ENCODE data around the gene PDIA6. TPM values are rescaled to one million over a fixed set of nuclear protein-coding genes. Genes with fewer than 3 reads are reported as not detected.

PDIA6 gene
- total RNA-seq, 1 experiment from 2014 or later: 271 TPM

DNA sequence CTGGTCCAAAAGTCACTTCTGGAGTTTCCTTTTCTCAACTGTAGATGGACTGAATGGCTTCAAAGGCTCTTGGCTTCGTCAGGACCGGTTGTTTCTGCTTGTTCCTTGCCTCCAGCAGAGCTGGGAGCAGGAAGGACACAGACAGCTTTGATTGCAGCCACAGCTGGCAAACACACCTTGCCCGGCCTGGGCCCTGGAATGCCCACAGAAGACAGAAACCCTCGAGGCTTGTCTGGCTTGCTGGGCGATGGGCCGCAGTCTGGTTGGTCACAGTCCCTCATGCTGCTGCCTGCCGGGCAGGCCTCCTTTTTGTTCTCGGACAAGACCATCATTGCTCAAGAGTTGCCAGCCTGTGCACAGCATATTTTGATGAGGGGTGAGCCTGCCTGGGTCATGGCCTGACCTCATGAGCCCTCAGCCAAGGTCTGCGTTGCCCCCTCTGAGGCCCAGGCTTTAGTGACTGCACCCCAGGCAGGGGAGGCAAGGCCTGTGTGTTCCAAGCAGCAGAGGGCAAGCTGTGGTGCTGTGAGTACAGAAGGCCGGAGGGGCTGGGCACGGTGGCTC, 53.4 kb downstream of the PDIA6 start:
- in situ Hi-C loops (cut with HindIII; ENCODE audit: low pct_unique_long_range_greater_than_20kb, low sequenced_read_pairs): no loop called here
- Histone ChIP-seq H3K9me3 (ENCODE audit: control insufficient read depth, insufficient read depth, low read depth, low read length) (no peaks in the 10 kb centered on the region), H3K27me3 (ENCODE audit: control insufficient read depth, insufficient read depth, low read length) (no peaks in the 10 kb centered on the region), H3K4me3 (ENCODE audit: low read depth in 2 of 2, low read length in 2 of 2) (no peak overlapping the region), H3K36me3 (ENCODE audit: control insufficient read depth, insufficient read depth, low read length) (no peaks in the 10 kb centered on the region), H3K27ac (ENCODE audit: low read length) (no peak overlapping the region), H3K4me1 (ENCODE audit: control insufficient read depth, insufficient read depth, low read length) (no peaks in the 10 kb centered on the region)
- CTCF ChIA-PET: no interaction called here
- no TSS peak for BruUV-seq (replicated peaks)
- DNase-seq (ENCODE audit: low read depth, low spot score) (no peak), ATAC-seq (no peak)
- intact Hi-C loops (cut with micrococcal nuclease; ENCODE audit: unreplicated experiment): no loop called here
- POLR2A ChIA-PET: no interaction called here
- no peak for TF ChIP-seq TCF7L2 (IDR thresholded peaks at IDR 0.05; ENCODE audit: low read depth, low read length)
- TF ChIP-seq, protein P1, sequence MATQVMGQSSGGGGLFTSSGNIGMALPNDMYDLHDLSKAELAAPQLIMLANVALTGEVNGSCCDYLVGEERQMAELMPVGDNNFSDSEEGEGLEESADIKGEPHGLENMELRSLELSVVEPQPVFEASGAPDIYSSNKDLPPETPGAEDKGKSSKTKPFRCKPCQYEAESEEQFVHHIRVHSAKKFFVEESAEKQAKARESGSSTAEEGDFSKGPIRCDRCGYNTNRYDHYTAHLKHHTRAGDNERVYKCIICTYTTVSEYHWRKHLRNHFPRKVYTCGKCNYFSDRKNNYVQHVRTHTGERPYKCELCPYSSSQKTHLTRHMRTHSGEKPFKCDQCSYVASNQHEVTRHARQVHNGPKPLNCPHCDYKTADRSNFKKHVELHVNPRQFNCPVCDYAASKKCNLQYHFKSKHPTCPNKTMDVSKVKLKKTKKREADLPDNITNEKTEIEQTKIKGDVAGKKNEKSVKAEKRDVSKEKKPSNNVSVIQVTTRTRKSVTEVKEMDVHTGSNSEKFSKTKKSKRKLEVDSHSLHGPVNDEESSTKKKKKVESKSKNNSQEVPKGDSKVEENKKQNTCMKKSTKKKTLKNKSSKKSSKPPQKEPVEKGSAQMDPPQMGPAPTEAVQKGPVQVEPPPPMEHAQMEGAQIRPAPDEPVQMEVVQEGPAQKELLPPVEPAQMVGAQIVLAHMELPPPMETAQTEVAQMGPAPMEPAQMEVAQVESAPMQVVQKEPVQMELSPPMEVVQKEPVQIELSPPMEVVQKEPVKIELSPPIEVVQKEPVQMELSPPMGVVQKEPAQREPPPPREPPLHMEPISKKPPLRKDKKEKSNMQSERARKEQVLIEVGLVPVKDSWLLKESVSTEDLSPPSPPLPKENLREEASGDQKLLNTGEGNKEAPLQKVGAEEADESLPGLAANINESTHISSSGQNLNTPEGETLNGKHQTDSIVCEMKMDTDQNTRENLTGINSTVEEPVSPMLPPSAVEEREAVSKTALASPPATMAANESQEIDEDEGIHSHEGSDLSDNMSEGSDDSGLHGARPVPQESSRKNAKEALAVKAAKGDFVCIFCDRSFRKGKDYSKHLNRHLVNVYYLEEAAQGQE (IDR thresholded peaks at IDR 0.05; ENCODE audit: insufficient read depth in 1 of 2, low read depth in 2 of 2, low read length in 1 of 2): no peak
- TF ChIP-seq POLR2AphosphoS5 (IDR thresholded peaks at IDR 0.05; ENCODE audit: low read depth, low read length): no peak
- TF ChIP-seq, protein P2, sequence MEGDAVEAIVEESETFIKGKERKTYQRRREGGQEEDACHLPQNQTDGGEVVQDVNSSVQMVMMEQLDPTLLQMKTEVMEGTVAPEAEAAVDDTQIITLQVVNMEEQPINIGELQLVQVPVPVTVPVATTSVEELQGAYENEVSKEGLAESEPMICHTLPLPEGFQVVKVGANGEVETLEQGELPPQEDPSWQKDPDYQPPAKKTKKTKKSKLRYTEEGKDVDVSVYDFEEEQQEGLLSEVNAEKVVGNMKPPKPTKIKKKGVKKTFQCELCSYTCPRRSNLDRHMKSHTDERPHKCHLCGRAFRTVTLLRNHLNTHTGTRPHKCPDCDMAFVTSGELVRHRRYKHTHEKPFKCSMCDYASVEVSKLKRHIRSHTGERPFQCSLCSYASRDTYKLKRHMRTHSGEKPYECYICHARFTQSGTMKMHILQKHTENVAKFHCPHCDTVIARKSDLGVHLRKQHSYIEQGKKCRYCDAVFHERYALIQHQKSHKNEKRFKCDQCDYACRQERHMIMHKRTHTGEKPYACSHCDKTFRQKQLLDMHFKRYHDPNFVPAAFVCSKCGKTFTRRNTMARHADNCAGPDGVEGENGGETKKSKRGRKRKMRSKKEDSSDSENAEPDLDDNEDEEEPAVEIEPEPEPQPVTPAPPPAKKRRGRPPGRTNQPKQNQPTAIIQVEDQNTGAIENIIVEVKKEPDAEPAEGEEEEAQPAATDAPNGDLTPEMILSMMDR (IDR thresholded peaks at IDR 0.05): no peak
- TF ChIP-seq SIN3A (IDR thresholded peaks at IDR 0.05; ENCODE audit: borderline replicate concordance, insufficient read depth, low read depth, low read length): no peak

DNA sequence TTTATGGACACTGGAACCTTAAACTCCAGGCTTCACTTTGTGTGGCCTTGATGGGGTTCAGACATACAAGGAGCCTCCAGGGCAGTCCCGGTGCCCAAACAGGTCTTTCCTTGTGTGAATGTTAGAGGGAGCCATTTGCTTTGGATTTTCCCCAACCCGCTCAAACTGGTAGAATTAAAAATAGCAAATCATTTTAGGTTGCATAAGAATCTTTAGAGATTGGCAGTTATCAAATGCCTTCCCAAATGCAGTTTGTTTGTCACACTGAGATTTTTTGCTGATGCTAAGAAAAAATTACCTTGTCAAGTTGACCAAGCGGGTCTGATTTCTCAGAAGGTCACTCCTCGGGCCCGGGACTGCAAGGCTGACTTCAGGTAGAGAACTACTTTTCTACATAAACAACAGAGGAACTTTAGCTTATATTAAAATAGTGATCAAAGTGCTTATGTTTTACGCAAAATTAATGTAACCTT, 54.7 kb downstream of the PDIA6 start:
- intact Hi-C loops (cut with micrococcal nuclease; ENCODE audit: unreplicated experiment): no loop called here
- H3K27ac ChIP-seq (ENCODE audit: low read length): no peak overlapping the region
- no peaks in the 10 kb centered on the region for H3K36me3 ChIP-seq (ENCODE audit: control insufficient read depth, insufficient read depth, low read length)
- ChIA-PET POLR2A (no interaction called here), CTCF (no interaction called here)
- H3K9me3 ChIP-seq (ENCODE audit: control insufficient read depth, insufficient read depth, low read depth, low read length): no peaks in the 10 kb centered on the region
- TF ChIP-seq, protein P2 (IDR thresholded peaks at IDR 0.05): no peak
- TF ChIP-seq SIN3A (IDR thresholded peaks at IDR 0.05; ENCODE audit: borderline replicate concordance, insufficient read depth, low read depth, low read length) (no peak), POLR2AphosphoS5 (IDR thresholded peaks at IDR 0.05; ENCODE audit: low read depth, low read length) (no peak), TCF7L2 (IDR thresholded peaks at IDR 0.05; ENCODE audit: low read depth, low read length) (no peak)
- TF ChIP-seq, protein P1 (IDR thresholded peaks at IDR 0.05; ENCODE audit: insufficient read depth in 1 of 2, low read depth in 2 of 2, low read length in 1 of 2): no peak
- ATAC-seq (no peak), DNase-seq (ENCODE audit: low read depth, low spot score) (no peak)
- no TSS peak for BruUV-seq (replicated peaks)
- in situ Hi-C loops (cut with HindIII; ENCODE audit: low pct_unique_long_range_greater_than_20kb, low sequenced_read_pairs): no loop called here
- H3K4me3 ChIP-seq (ENCODE audit: low read depth in 2 of 2, low read length in 2 of 2): no peak overlapping the region
- H3K27me3 ChIP-seq (ENCODE audit: control insufficient read depth, insufficient read depth, low read length): no peaks in the 10 kb centered on the region
- H3K4me1 ChIP-seq (ENCODE audit: control insufficient read depth, insufficient read depth, low read length): no peaks in the 10 kb centered on the region
